GM21717 (cell line): ENCODE results near the gene PKP4.
A peak's percentile ranks its signal among the peaks of the same experiment; 100 is the strongest.

ENCODE experiments used
- ATAC-seq: cut with Tn5 transposase; IDR thresholded peaks from one replicate; pipeline ENCODE4 v1.9.1; 2021; ENCODE audit warnings: mild to moderate bottlenecking, moderate library complexity; ENCODE audit not compliant: unreplicated experiment

Gene PKP4

DNA sequence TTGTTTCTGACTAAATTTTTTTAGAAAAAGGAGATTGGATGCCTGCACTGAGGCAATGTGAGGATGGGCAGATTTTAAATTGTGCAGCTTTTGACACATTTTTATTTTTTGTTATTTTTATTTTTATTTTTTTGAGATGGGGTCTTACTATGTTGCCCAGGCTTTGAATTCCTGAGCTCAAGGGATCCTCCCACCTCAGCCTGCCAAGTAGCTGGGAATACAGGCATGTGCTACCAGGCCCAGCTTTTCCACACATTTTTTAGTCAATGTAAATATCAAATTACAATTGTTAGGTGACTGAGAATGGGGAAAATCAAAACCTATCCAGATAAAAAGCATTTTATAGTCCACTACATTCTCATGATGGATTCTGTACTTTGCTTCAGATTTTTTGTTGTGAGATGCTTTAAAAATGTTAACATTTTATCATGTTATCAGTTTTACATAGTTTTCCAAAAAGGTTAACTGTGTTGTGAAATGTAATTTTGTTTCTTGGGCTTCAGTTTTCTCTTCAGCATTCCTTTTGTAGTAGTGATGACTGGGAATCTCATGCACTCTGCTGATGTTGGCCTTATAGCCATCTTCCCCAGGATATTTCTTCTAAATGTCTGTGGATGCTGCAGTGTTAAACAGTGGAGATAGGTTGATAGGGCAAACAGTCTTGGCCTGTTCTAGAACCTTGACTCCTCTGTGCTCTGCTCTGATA is 41.4 kb downstream of the PKP4 start:
- ATAC-seq: no peak

DNA sequence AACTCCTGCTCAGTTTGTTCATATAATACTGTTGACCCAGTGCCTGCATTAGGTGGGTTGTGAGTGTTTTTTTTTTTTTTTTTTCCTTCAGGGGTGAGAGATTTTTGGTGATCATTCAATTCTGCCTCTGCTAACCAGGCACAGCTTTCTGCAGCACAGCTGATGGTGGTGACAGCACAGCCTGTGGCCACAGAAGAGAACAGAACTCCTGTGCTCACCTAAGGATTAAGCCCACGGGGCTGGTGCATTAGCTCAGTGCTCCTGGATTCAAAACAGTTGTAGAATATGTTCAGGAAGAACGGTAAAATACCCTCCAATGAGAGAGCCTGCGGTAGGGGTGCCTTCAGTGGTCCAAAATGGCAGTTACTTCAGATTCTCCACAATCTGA is 42.0 kb downstream of the PKP4 start:
- ATAC-seq: no peak

DNA sequence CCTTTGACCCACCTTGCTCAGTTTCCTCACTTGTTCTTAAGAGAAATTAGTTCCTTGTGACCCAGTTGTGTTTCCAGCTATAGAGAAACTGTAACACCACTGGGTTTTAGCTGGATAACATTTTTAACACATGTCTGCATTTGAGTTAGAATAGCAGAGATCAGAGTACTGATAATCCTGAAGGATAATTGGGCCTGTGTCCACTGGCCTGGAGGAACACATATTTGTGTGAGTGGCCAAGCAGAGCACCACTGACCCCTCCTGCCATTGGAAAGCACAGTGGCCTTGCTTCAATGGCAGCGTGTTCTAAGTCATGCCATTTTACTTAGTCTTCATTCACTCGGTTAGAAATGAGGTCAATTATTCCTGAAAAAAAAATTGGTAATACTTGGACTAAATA is 42.6 kb downstream of the PKP4 start:
- no peak for ATAC-seq

DNA sequence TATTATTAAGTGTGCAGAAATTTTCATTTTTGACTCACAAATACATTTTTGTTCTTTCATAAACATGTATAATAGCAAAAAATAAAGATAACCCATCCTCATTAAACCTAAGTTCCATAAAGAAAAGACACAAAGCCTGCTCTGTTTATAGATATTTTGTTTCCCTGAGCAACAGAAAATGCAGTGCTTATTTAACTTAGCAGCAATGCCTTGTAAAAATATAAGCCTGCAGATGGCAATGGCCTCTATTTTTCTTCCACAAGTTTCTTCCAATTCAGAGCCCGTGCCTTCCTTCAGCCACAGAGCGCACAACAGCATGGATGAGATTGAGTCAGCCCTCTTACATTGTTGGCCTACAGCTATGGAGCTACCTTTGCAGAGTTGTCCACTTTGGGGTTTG is 43.6 kb downstream of the PKP4 start:
- ATAC-seq: no peak

DNA sequence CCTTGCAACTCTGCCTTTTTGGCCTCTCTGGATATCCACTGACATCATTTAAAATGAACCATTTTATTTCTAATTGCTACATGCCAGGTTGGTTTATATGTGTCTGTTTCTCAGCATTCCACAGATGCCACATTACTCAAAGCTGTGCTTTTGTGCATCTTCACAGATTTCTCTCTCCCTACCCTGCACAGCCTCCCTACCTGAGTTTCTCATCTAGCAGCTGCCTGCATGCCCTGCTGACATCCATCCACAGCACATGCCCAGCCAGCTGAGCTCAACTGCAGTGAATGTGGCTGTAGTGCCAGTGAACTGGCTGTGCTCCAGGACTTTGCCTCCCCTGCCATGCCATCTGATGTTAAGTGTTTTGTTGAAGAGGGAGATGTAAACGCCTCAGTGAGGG is 44.5 kb downstream of the PKP4 start:
- no peak for ATAC-seq

DNA sequence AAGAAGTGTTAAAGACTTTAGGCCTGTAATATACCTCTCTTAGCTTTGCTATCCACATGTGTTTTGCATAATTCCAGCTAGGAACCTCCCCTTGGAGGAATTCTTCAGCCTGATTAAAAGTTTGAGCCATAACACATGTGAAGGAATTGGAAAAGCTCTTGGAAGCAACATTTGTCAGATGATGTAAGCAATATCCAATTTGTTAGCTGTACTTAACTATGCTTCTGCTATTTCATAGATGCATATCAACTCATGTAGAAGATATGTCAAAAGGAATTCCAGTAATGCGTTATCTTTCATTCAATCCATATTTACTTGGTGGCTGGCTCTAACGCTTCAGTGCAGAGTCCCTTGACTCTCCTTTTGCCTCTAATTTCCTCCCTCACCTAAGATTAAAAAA is 46.2 kb downstream of the PKP4 start:
- no peak for ATAC-seq

DNA sequence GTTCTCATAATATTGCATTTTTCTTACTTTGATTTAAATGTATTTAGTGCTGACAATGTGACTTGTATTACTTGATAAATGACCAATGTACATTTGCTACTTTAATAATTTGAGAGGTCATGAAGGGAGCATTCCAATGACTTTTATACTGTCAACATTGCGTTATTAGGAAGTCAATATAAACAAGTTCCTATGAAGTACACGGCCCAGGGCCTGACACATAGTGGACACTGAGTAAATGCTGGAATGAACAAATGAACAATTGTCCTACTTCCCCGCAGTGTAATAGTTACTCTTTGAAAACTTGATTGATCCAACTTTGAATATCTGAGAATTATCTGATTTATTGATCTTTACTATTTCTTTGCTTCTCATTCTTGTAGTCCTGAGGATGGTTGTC is 47.3 kb downstream of the PKP4 start:
- no peak for ATAC-seq

DNA sequence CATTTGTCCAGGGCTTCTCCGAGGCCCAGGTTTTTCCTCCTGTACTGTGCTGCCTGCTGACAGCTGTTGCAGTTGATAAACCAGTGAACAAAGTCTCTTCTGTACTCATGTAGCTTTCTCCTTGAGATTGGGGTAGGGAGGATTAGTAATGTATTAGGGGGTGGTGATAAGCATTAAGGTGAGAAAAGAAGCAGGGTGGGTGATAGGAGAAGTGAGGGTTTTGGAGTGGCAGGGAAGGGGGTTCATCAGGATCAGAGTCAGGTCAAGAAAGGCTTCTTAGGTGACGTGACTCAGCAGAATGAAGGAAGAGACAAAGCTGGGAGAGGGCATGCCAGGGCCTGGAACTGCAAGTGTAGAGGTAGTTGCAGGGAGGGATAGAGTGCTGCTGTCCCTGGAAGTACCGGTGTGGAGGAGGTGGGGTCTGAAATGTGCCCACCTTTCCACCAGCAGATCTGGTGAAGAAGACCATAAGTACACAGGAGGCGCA is 48.7 kb downstream of the PKP4 start:
- no peak for ATAC-seq

DNA sequence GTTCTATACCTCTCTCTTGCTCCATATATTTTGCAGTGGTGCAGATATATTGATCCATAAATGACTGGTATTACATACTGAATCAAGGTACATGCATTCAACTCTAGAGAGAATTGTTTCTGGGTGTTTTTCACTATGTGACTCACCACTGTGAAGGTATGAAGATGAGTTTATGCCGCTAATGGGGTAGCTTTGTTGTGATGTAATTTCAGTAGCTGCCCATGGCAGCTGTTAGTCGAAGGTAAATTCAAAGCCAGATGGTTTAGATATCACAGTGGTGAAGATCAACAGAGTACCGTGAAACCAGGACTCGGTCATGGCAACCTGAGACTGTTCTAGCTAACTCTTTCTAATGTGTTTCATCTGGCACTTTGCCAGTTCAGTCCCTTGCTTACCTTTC is 50.4 kb downstream of the PKP4 start:
- ATAC-seq: peak; percentile 71

DNA sequence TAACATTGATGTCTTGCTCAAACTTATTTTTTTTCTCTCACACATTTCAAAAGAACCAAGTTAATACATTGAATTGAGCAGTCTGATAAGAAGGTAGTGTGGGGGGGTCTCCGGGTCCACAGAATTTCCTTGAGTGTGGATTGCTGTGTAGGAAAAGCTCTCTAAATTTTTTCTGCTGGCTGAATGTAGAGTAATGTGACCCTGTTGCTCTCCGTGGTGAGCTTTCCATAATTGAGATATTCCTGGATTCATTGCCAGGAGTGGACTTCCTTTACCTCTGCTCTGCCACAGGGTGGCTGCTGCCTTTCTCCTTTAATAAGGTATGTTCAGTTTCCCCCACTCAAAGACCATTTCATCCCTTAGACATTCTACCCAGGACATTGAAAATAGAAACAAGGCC is 50.9 kb downstream of the PKP4 start:
- ATAC-seq: no peak

DNA sequence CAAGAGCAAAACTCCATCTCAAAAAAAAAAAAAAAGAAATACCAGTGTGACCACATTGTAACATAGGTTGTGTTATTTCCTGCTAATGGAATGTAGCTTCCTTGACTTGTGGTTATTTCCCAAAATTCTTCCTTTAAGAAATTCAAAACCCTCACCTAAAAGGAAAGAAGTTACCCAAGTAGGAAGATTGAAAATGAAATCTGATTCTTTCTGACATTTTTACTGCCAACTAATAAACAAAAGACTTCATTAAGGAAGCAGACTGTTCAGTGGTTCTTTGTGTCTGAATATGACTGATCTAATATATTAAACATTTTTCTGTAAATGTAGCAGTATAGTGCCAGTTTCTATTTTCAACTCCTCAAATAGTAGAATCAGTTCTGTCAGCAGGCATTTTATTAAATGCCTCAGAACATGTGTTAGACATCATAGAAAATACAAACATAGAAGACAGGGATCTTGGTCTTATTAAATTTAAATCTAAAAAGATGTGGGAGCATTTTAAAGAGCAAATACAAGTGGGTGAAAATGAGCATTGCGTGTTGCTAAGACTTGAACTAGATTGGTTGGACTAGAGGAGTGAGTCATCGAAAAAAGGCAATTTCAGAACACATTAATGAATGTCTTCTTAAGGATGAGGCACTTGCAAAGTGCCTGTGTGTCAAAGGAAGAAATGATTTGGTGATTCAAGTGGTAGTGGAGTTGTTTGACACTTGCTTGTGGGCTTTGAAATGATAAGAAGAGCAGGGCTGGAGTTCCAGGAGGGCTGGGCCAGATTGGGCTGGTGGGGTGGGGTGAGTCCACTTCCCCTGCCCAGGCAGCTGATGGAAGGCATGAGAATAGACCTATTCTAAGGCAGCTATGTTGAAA is 53.4 kb downstream of the PKP4 start:
- ATAC-seq: no peak

DNA sequence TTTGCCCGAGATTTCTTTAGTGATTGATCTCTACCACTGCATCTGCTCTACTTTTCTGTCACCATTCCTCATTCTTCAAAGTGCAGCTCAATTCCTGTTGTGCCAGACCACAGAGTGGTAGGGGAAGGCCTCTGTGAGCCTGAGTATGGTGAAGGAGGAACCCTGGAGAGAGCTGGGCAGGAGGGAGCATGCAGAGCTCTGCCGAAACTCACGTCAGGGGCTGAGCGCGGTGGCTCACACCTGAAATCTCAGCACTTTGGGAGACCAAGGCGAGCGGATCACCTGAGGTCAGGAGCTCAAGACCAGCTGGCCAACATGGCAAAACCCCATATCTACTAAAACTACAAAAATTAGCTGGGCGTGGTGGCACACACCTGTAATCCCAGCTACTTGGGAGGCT is 54.1 kb downstream of the PKP4 start:
- ATAC-seq: no peak

DNA sequence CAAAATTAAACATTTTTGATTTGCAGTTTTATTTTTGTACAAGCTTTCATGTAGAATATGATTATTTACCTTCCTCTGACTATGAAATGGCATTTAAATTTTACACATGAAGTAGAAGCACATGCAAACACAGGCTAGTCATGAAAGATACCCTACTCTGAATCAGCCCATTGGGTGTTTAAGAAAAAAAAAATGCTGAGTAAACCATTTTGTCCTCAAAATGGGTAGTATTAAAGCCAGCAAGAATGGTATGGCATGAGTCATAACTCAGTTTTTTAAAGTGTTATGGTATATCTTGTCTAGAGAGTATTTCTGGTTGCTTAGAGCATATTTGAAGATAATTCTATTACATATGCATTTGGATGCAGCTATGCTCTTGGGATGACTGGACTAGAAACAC is 55.0 kb downstream of the PKP4 start:
- no peak for ATAC-seq

DNA sequence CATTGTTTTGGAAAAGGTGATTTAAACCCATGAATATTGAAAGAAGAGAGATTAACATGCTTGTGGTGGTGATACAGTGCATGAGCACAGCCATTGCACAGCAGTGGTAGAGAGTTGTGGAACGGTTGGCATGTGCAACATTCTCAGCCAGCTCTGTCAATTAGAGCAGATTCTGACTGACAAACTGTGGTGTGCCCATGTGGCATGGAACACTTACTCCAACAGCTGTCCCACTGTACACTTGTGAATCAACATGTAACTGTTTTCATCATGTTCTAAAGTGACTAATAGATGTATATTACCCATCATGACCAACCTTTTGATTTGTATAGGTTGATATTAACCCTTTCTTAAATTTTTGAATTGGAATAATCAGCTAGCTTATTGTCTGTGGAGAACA is 55.6 kb downstream of the PKP4 start:
- no peak for ATAC-seq

DNA sequence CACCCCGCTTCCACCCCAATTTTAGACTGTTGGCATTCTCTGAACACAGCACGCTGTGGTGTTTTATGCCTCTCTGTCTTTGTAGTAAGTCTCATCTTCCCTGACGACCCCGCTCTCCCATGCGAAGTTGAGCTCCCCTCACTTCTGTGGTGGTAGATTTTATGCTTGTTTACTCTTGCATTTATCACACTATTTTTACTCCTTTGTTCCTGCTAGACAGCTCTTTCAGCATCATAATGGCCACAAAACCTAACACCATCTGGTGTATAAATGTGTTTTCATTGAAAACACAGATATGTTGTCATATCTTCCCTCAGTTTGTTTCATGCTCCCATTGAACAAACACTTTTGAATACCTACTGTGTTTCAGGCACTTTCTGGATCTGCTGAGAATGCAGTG is 57.1 kb downstream of the PKP4 start:
- no peak for ATAC-seq

DNA sequence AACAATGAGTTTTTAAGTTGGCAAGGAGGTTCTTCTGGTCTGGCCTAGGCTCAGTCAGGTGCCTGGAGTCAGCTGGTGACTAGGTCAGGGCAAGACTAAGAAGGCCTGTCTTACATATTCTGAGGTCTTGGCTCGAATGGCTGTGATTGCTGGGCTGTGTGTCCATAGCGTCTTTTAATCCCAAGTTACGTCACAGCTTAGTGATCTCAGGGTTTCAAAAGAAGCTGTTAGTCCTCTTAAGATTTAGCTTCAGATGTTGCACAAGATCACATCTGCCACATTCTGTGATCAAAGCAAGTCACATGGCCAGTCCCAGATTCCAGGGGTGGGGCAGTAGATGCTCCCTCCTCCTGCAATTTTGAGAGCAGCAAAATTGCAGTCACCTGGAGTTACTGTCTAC is 61.3 kb downstream of the PKP4 start:
- ATAC-seq: no peak

DNA sequence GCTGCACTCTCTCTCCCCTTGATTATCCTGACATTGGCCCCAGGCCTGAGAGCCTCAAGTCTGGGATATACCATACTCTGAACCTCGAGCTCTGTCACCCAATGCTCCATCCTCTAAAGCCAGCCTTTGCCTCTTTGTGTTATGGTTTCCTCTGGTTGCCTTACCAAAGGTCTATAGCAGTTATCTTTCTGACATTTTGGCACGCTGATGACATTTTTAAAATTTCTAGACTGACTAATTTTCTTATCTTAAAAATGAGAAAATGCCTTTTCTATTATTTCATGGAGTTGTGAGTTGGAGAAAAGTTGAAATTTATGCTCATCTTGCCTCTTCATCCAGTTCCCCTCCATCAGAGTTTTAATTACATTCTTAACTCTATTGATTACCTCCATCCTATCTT is 62.7 kb downstream of the PKP4 start:
- no peak for ATAC-seq

DNA sequence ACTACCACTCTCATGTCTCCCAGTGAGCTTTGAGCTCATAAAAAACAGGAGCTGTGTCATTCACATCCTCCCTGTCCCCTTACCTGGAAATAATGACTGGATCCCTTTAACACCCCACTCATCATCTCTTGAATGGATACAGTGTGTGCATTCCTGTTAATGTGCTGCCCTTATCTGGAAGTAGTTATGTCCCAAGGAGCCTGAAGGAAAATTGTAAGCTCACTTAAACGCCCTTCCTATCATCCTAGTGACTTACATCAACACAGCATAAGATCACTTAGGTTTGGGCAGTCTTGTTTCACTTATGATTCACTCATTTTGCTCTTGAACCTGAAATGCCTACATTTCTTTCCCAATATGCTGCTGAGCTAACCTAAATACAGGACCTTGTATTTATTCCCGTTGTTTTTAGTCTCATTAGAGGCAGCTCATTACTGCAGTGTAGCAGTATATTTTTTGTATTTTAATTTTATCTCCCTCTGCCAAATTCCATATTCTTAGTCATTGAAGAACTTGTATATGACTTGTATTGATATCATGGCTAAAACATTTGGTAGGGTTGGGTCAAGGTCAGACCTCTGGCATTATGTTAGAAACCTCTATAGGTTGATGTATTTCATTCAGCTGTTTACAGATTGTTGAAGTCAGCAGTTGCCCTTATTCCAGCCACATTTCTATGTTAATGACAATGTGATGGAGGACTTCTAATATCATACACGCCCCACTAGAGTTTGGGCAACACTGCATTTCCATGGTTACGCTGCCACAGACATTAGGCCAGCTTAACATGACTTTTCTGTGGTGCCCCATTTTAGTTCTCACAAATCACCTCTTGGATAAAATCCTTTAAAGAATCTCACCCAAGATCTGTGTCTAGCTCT is 72.9 kb downstream of the PKP4 start:
- no peak for ATAC-seq

DNA sequence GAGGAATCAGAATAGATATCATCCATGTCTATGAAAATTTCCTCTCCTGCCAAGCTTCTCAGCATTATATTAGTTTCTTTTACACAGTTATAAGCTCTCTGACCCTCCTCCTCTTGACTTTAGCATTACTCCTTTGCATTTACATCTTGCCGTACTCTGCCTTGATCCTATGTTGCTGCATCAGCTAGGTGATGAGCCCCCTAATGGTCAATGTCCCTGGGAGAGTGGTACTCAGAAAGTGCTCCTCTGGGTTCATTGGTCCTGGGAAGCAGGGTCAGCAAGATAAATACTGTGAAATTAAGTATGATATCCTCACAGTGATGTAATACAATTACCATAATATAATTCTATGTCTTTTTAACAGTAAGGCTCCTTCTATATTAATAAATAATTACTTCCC is 74.1 kb downstream of the PKP4 start:
- no peak for ATAC-seq

DNA sequence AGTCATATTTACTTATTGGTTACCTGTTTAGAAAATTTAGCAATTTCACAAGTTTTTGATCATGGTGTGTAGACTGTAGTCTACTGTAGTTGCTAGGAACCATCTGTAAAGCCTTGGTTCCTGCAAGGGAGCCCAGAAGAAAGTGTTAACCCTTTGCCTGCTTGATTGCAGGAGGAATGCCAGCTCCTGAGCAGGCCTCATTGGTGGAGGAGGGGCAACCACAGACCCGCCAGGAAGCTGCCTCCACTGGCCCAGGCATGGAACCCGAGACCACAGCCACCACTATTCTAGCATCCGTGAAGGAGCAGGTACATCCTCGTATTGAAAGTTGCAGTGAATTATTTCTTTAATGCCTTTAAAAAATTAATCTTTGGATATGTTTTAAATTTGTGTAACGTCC is 76.3 kb downstream of the PKP4 start:
- ATAC-seq: no peak

DNA sequence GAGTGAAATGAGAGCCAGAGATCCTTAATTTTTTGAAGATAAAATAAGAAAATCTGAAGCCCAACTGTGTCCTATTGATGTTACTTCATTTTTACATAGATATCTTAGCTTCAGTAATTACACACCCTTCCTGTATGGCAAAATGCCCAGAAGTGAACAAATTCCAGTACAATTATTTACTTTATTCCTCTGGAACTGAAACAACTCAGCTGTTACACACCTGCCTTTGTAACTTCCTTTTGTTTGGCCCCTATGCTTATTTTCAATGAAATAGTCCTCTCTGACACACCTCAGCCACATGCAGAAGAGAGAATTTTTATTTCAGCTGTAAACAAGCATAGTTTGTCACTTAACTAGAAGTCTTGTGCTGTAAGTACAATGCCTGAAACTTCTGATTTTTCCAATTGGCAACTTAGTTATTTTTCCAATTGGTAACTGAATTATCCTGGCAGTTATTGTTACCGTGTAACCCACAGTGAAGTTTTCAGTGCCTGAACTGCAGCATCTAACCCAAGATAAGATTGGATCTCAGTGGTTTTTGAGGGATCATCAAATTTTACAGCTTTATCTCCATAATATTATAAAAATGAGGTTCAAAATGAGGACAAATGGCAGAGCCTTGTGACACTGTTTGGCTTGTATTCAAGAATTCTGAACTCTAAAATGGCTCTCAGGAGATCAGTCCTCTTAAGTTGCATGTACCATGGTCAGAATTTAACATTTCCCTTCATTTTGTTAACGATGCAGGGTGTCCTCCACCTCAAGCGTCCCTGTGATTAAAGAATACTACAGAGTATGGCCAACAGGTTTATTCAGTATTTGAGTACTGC is 82.6 kb downstream of the PKP4 start:
- ATAC-seq: no peak
